DOHH2 (cell line): Measurements from ENCODE around the gene LRP8.

Source experiments
- CTCF ChIP-seq: fragments of 200-600 bp; sonication (generic); IDR thresholded peaks from one replicate; pipeline ENCODE4 v1.5.1; 2014; ENCODE audit warnings: antibody characterized with exemption, mild to moderate bottlenecking, low read depth, low read length; ENCODE audit not compliant: poor library complexity, severe bottlenecking
- EZH2phosphoT487 ChIP-seq: fragments of 200-600 bp; sonication (generic); IDR thresholded peaks from 2 replicates; pipeline ENCODE4 v1.6.1; 2017; ENCODE audit warnings: borderline replicate concordance, mild to moderate bottlenecking, antibody characterized with exemption, low read length, moderate library complexity, mixed read lengths

DNA sequence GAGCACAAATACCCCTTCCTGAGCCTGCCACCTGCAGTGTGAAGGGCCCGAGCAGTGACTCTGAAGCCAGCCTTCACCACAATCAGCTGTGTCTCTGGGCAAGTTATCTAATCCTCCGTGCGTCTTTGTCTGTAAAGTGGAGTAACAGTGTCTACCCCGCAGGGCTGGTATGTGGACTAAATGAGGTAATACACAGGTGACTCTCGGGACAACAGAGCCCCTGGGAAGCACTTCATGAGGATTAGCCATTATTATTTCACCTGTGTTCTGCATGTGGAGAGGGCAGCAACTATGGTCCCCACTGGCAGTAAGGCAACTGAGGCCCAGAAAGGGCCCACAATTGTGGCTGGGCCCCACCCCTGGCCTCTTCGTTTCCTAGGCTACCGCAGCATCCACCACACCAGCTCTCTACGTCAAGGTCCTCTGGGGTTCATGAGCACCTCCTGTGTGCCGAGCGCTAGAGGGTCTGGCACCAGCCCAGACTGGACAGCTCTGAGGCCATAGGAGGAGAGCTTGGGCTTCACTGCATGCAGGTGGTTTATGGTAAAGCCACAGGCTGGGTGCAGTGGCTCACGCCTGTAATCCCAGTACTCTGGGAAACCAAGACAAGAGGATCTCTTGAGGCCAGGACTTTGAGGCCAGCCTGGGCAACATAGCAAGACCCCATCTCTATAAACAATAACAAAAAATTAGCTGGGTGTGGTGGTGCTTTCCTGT, 41.3 kb upstream of the LRP8 start:
- TF ChIP-seq CTCF (no peak), EZH2phosphoT487 (no peak)
